Activated CD4-positive, CD25-positive, alpha-beta regulatory T cell treated with anti-CD3 and anti-CD28 coated beads, Interleukin-2, amount 50 U/mL, for 16 hours (primary cell): ENCODE data around the gene GALNT12.

Experiments used
- DNase-seq: peaks from one replicate; pipeline ENCODE4 v3.0.0-alpha.2; 2020; ENCODE audit warnings: low read depth, low spot score

Gene GALNT12

DNA sequence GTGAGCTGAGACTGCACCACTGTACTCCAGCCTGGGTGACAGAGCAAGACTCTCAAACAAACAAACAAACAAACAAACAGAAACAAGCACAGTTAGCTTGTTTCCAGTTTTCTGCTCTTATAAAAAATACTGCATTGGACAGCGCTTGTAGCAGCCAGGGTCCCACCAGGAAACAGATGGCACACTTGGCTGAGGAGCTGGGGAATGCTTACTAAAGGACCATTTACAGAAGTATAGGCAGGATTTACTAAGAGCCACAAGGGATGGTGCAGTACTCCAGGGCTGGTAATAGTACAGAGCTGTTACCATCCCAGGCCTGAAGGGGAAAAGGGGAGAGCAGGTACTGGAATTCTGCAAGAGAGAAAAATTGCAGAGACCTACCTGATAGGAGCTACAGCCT lies 5.9 kb upstream of the GALNT12 start:
- DNase-seq = no peak

DNA sequence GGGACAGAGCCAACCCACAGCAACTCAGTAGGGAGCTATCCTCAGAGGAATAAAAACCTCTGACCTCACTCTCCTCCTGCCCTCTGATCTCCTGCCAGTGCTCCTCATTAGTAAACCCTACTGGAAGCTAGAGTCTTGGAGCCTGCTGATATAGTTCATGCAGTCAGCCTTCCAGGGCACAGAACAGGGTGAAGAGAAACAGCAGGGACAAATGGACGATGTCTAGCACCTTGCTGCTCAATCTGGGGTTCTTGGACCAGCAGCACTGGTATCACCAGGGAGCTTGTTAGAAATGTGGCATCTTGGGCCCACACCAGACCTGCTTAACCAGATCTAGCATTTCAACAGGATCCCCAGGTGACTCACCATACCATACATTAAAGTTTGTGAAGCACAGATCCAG lies 5.5 kb upstream of the GALNT12 start:
- no peak for DNase-seq

GRCh38 chr9:98804083-98804482 lies 3.4 kb upstream of the GALNT12 start:
- DNase-seq = no peak

- DNase-seq = no peak
These were observed 1.8 kb upstream of the GALNT12 start for GRCh38 chr9:98805506-98806272.

DNA sequence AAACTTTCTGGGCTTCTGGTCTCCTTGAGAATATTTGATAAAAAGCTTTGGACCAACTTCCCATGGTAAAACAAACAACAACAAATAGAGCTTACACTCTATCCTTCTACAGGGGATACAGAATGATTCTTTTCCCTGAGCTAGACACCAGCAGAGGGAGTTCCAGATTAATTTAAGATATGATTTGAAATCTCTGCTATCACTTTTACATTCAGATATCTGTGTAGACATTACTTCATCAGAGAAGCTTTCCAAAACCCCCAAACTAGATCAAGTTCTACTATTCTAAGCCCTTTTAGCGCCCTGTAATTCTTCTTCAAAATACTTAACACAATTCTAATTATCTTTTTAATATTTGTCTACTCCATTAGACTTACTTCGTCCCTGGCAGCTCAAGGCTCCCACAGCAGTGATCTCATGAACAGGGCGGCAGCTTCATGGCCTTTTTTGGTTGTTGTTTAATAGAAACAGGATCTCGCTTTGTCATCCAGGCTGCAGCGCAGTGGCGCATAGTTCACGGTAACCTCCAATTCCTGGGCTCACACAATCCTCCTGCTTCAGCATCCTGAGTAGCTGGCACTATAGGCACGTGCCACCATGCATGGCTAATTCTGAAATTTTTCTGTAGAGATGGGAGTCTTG lies 955 bp upstream of the GALNT12 start:
- no peak for DNase-seq

DNA sequence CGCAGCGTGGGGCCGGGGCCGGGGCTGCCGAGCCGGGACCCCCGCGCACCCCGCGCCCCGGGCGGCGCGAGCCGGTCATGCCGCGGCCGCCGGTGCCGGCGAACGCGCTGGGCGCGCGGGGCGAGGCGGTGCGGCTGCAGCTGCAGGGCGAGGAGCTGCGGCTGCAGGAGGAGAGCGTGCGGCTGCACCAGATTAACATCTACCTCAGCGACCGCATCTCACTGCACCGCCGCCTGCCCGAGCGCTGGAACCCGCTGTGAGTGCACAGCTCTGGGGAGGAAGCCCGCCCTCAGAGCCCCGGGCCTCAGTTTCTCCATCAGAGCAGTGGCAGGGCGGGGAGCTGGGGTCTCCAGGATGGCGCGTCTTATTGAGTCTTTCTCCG lies 335 bp downstream of the GALNT12 start:
- no peak for DNase-seq

- DNase-seq = no peak
These were observed 943 bp downstream of the GALNT12 start for GRCh38 chr9:98808411-98808815.

- DNase-seq = no peak
These were observed 1.4 kb downstream of the GALNT12 start for GRCh38 chr9:98808875-98809274.

DNA sequence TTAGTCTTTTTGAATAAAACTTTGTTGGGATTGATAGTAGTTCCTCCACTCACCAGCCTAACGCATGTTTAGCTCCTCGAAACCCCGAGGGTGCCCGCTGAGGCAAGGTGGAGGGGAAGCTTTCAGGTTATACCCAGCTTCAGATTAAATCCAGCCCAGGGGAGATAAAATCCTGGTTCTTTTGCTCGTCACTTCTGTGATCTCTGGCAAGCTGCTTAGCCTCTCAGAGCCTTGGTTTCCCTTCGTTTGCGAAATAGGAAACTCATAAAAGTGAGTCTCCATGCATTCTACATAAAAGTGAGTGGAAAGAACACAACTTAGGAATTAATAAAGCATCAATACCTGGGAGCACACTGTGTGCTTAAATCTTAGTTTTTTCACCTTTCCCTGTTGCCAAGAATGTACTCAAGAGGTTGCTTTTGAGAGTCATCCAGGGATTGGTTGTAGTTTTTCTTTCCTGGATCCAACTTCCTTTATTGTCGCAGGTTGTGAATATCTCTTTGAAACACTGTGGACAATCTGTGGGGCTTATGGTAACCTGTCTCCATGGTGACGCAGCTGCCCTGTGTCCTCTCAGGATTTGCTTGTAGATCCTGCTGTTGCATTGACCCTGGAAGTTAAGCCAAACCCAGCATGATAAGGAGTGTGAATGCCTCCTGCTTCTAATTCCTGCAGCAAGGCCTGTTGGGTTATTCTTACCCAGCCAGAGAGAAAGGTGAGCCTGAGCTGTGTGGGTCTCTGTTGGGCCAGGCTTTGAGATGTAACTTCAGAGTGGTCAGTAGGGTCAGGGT lies 2.0 kb downstream of the GALNT12 start:
- no peak for DNase-seq

- DNase-seq = no peak
These were observed 2.8 kb downstream of the GALNT12 start for GRCh38 chr9:98810102-98810842.

DNA sequence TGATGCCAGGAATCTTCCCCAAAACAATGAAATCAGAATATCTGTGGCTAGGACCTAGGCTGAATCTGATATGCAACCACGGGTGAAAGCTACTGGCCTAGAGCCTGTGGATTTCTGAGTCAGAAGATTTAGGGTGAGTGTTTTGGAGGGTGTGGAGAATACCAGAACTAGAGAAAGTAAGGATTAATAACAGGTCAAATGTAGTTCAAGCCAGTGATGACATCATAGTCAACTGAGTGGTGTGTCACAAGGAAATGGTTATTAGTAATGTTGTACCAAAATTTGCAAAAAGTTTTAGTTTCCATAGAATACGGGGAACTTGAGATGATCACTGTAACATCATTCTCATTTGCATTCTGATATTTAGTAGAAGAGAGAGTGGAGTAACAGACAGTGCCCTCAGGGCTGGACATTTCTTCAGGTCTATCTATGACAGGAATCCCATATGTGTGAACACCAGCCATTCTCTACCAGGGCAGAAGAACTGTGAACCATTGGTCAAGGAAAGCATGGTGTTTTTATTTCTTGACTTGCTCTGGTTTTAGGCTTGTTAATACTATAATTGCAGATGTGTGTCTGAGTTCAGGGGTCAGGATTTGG lies 3.7 kb downstream of the GALNT12 start:
- no peak for DNase-seq

- DNase-seq = no peak
These were observed 8.0 kb downstream of the GALNT12 start for GRCh38 chr9:98815391-98815951.

DNA sequence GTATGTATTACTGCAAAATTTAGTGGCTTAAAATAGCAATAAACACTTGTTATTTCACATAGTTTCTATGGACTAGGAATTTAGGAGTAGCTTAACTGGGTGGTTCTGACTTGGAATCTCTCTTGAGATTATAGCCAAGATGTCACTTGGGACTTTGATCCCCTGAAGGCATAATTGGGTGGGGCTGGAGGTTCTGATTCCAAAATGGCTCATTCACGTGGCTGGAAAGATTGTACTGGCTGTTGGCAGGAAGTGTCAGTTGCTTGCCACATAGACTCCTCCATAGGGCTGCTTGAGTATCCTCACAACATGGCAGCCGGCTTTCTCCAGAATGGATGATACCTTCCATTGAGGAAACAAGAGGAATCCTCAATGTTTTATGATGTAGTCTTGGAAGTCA lies 11.3 kb downstream of the GALNT12 start:
- no peak for DNase-seq

- no peak for DNase-seq
These were observed 11.8 kb downstream of the GALNT12 start for GRCh38 chr9:98819231-98819630.

DNA sequence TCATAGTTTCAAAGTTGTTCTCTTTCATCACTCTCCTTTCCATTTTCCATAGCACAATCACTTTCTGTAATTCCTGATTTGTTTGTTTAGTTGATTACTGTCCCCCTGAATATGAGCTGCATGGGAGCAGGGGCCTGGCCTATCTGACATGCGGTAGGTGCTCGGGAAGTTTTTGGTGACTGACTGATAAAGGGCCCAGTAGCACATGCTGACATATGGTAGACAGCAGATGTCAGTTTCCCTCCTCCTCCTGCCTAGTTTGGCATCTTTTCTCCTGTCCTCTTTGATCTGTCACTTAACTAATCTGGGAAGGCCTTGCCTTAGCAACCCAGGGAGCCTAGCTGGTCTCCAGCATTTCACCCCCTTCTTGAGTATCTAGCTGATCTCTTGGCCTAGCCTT lies 14.4 kb downstream of the GALNT12 start:
- no peak for DNase-seq

DNA sequence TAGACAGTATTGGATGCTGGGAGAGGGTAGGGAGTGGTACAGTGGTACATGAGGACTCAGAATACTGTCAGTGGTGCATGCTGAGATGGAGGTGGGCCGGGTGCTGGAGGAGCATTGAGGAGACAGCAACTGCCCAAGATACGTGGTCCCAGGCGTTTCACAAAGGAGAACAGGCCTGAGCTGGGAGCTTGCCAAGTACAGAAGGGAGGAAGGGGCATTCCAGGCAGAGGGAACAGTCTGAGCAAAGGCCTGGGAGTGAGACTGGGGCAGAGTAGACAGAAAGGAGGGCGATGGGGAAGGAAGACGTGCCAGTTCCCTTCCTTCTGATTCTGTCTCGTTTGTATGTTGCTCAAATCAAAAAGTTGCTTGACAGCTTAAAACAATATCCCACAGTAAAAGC lies 15.2 kb downstream of the GALNT12 start:
- DNase-seq = no peak

- DNase-seq = no peak
These were observed 16.3 kb downstream of the GALNT12 start for GRCh38 chr9:98823666-98824334.

- no peak for DNase-seq
These were observed 17.9 kb downstream of the GALNT12 start for GRCh38 chr9:98825414-98825813.

- DNase-seq = no peak
These were observed 19.2 kb downstream of the GALNT12 start for GRCh38 chr9:98826716-98827115.

DNA sequence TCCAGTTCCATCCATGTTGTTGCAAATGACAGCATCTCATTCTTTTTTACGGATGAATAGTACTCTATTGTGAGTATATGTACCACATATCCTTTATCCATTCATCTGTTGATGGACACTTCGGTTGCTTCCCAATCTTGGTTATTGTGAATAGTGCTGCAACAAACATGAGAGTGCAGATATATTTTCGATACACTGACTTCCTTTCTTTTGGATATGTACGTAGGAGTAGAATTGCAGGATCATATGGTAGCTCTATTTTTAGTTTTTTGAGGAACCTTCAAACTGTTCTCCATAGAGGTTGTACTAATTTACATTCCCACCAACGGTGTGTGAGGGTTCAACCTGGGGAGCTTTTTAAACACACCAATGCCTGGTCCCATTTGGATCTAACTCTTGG lies 22.3 kb downstream of the GALNT12 start:
- DNase-seq = no peak

GRCh38 chr9:98830554-98830953 lies 23.1 kb downstream of the GALNT12 start:
- DNase-seq = no peak
